HS-5 (cell line): ENCODE results near the gene KCNMA1.
A peak's percentile ranks its signal among the peaks of the same experiment; 100 is the strongest.

Experiments used
- DNase-seq: peaks from one replicate; pipeline ENCODE4 v3.0.0-alpha.2; 2012; ENCODE audit warnings: low read depth

KCNMA1 gene

GRCh38 chr10:76887223-76888010 lies 750.2 kb downstream of the KCNMA1 start:
- no peak for DNase-seq

- DNase-seq, result no peak
Measured at GRCh38 chr10:76885816-76886215, 751.8 kb downstream of the KCNMA1 start.

- DNase-seq, result no peak
Measured at GRCh38 chr10:76884673-76885275, 752.8 kb downstream of the KCNMA1 start.

GRCh38 chr10:76883596-76883995 lies 754.0 kb downstream of the KCNMA1 start:
- no peak for DNase-seq

DNA sequence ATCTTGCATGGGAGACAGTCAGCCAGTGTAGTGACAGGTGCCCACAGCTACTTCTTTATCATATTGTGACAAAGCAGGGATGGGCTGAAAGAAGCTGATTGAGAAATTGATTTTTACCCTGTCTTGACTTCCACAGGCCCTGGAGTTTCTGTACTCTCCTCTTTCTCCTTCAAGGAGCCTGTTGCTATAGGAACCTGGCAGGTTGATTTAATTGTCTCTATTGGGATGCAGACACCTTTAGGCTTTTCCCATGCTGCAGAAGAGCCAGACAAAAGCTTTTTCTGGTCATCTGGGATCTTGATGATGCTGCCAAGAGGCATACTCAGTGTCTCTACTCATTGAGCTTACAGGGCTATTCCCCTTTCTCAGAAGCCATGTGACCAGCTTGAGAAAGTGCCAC lies 754.8 kb downstream of the KCNMA1 start:
- no peak for DNase-seq

GRCh38 chr10:76882245-76882644 lies 755.4 kb downstream of the KCNMA1 start:
- no peak for DNase-seq

DNA sequence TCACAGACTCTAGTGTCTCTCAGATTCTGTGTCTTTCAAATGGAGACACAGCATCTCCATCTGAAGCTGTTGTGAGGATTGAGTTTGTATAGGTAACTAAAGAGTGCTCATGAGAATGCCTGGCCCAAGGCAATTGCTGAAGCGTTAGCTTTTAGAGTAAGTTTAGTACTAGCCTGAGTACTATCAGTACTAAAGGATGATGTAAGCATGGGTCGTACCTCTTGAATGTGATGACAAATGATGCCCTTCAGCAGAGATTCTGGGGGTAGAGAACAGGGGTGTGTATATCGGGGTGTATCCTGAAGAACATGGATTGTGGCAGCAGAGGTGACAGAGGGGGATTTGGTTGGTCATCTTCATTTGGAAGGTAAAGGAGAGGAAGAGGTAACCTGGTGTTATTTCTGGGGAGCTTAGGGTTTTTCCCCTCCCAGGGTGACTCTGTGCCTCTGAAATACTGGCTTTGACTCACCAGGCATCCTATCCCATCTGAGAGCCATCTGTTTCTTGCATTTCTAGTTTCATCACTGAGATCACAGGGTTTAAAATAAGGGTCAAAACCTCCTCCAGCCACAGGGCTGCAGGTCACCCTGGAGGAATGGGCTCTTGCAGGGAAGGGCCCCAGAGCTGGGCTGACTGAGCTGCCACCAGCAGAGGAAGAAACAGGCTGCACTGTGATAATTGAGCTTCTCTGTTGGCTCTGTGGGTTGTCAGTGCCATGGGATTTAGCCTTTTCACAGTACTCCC lies 756.0 kb downstream of the KCNMA1 start:
- peak; percentile 60 for DNase-seq

- no peak for DNase-seq
Measured at GRCh38 chr10:76880931-76881330, 756.7 kb downstream of the KCNMA1 start.

DNA sequence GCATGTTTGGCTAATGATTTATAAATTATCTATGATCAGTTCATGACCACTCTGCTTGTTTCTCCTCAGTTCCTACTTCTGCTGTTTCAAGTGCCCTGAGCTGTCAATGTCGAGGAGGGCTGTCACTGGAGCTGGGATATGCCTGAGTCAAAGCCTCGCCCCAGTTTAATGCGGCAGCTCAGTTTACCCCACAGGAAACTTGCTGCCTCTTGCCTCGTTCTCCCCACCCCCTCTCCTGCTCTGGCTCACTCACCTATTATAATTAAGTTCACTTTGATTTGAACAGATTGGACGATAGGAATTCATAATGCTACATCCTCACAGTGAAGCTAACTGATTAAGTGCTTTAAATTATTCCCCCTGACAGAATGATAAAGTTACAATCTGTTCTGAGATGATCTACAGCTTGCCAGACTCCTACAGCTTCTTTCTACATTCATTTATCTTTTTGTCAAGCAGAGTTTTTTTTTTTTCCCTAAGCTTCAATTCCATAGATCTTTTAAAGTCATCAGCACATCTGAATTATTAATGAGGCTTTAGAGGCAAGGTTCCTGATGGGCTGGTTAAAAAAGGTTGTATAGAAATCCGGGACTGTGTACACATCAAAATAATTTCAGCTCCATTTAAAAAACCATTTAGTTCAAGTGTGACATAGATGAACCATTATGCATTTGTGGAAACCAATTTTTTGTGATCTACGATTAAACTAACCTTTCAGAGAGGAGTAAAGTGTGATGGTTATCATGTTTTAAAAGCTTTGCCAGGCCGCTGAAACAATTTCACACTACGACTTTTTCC lies 758.3 kb downstream of the KCNMA1 start:
- DNase-seq, result no peak

DNA sequence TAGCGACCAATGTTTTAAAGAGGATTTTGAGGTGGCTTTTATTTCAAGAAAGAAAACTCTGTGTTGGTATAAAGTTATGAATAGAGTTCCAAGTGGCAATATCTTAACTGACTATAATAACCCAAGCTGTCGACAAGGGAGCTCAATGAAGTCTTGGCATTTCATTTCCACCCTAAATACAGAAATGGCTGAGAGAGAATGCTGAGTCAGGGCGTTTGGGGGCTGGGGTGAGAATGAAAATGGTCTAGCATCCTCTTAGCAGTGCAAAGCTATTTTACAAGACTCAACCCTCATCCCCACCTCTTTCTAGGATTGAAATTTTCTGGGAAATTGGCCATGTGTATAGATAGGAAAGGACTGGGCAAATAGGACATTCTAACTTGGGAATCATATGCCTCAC lies 759.1 kb downstream of the KCNMA1 start:
- no peak for DNase-seq

GRCh38 chr10:76874896-76875295 lies 762.7 kb downstream of the KCNMA1 start:
- no peak for DNase-seq

- DNase-seq, result peak; percentile 30
Measured at GRCh38 chr10:76874176-76874575, 763.4 kb downstream of the KCNMA1 start.

GRCh38 chr10:76871697-76872295 lies 765.8 kb downstream of the KCNMA1 start:
- no peak for DNase-seq

DNA sequence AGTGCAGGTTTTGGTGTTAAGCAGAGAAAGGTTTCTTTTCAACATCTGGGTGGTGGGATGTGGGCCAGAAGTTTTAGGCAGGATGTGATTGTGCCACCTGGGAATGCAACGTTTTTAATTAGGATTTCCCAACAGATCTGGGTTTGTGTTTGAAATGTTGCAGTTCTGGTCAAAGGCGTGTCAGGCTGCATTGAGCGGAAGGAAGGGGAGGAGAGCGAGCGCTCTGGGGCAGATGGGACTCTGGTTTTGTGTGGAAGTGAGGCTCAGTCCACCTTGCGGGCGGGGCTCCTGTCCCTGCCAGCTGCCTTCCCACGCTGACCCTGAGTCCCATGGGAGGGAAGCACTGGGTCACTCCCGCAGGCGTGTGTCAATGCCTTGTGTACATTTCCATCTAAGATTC lies 767.7 kb downstream of the KCNMA1 start:
- no peak for DNase-seq

- peak; percentile 9 for DNase-seq
Measured at GRCh38 chr10:76868098-76868977, 769.3 kb downstream of the KCNMA1 start.

GRCh38 chr10:76866841-76867586 lies 770.6 kb downstream of the KCNMA1 start:
- no peak for DNase-seq

GRCh38 chr10:76864922-76865321 lies 772.7 kb downstream of the KCNMA1 start:
- DNase-seq, result no peak

DNA sequence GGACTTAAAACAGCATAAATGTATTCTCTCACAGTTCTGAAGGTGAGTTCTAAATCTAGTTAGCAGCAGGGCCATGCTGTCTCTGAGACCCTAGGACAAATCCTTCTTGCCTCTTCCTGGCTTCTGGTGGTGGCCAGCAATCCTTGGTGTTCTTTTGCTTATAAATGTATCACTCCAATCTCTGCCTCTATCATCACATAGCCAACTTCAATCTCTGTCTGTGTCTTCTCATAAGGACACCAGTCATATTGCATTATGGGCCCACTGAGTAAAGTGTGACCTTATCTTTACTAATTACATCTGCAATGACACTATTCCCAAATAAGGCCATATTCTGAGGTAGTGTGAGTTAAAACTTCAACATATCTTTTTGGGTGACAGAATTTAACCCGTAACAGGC lies 778.9 kb downstream of the KCNMA1 start:
- no peak for DNase-seq

- no peak for DNase-seq
Measured at GRCh38 chr10:76840802-76841201, 796.8 kb downstream of the KCNMA1 start.

DNA sequence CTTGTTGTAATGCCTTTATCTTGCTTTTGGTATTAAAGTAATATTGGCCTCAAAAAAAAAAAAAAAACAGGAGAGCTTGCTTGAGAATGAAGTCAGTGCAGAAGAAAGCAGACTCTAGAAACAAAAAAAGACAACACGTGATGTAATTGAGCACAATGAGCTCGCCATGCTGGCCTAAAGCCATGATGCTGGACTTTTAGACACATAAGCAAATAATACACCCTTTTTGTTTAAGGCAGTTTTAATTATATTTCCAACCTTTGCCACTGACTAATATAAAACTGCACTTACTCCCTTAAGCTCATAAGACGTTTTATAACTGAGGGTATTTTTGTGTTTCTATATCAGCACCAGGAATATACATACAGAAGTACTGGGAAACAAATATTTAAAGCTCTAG lies 798.3 kb downstream of the KCNMA1 start:
- no peak for DNase-seq
